Measurements from ENCODE around the gene CYP4F11.

Gene CYP4F11

GRCh38 chr19:15869873-15870272 is 64.5 kb downstream of the CYP4F11 start:
- TF ChIP-seq CTCF (IDR thresholded peaks at IDR 0.05; ENCODE audit: insufficient read depth, low read length, missing control alignments), result no peak
- ChIA-PET CTCF (interaction anchor here (0.8 to 1.7 kb wide), 2 partner anchors 12 to 240 kb away, joined by 3 to 4 read pairs; no protein-coding TSS in a partner anchor), POLR2A (no interaction called here)
- no peak overlapping the region for H3K4me3 ChIP-seq (ENCODE audit: low read depth, low read length)
- DNase-seq (ENCODE audit: low read depth, low spot score), result no peak

GRCh38 chr19:15869109-15869555 is 65.2 kb downstream of the CYP4F11 start:
- no peak overlapping the region for H3K4me3 ChIP-seq (ENCODE audit: low read depth, low read length)
- no peak for DNase-seq (ENCODE audit: low read depth, low spot score)
- TF ChIP-seq CTCF (IDR thresholded peaks at IDR 0.05; ENCODE audit: insufficient read depth, low read length, missing control alignments), result peak; percentile 46
- CTCF ChIA-PET, result interaction anchor here (0.8 to 1.7 kb wide), 2 partner anchors 11 to 239 kb away, joined by 3 to 4 read pairs; no protein-coding TSS in a partner anchor
- POLR2A ChIA-PET, result no interaction called here

- CTCF ChIA-PET, result no interaction called here
- no peak for DNase-seq (ENCODE audit: low read depth, low spot score)
- no peak overlapping the region for H3K4me3 ChIP-seq (ENCODE audit: low read depth, low read length)
- POLR2A ChIA-PET, result no interaction called here
- TF ChIP-seq CTCF (IDR thresholded peaks at IDR 0.05; ENCODE audit: insufficient read depth, low read length, missing control alignments), result no peak
Measured at GRCh38 chr19:15866636-15867035, 67.7 kb downstream of the CYP4F11 start.

- ChIA-PET CTCF (no interaction called here), POLR2A (no interaction called here)
- DNase-seq (ENCODE audit: low read depth, low spot score), result no peak
- no peak for TF ChIP-seq CTCF (IDR thresholded peaks at IDR 0.05; ENCODE audit: insufficient read depth, low read length, missing control alignments)
- H3K4me3 ChIP-seq (ENCODE audit: low read depth, low read length), result no peak overlapping the region
Measured at GRCh38 chr19:15864824-15865223, 69.5 kb downstream of the CYP4F11 start.

GRCh38 chr19:15863272-15863671 is 71.1 kb downstream of the CYP4F11 start:
- no peak overlapping the region for H3K4me3 ChIP-seq (ENCODE audit: low read depth, low read length)
- no peak for DNase-seq (ENCODE audit: low read depth, low spot score)
- CTCF ChIA-PET, result no interaction called here
- no peak for TF ChIP-seq CTCF (IDR thresholded peaks at IDR 0.05; ENCODE audit: insufficient read depth, low read length, missing control alignments)
- POLR2A ChIA-PET, result no interaction called here

GRCh38 chr19:15862444-15862843 is 71.9 kb downstream of the CYP4F11 start:
- H3K4me3 ChIP-seq (ENCODE audit: low read depth, low read length), result no peak overlapping the region
- POLR2A ChIA-PET, result no interaction called here
- CTCF ChIA-PET, result no interaction called here
- no peak for DNase-seq (ENCODE audit: low read depth, low spot score)
- TF ChIP-seq CTCF (IDR thresholded peaks at IDR 0.05; ENCODE audit: insufficient read depth, low read length, missing control alignments), result no peak
